Fibroblast of the aortic adventitia (primary cell): ENCODE measurements around the gene SHB. TPM values are rescaled to one million over a fixed set of nuclear protein-coding genes. Genes with fewer than 3 reads are reported as not detected.

ENCODE experiments used
- DNase-seq: peaks from one replicate; pipeline ENCODE4 v3.0.0-alpha.2; 2010; ENCODE audit warnings: low read depth
- H3K4me3 ChIP-seq: 2 replicates; pipeline ENCODE4 v1.5.1; 2011; ENCODE audit warnings: low read depth, mild to moderate bottlenecking, control low read depth, low read length, moderate library complexity
- CTCF ChIP-seq: IDR thresholded peaks from 2 replicates; pipeline ENCODE4 v1.5.1; 2011; ENCODE audit warnings: mild to moderate bottlenecking, low read length, control low read depth, inconsistent platforms; ENCODE audit not compliant: insufficient read depth
- total RNA-seq: library from RNA; depleted of rRNA; stranded (reverse); fragments of >200 nt; gene quantifications from 2 replicates; pipeline ENCODE4 v1.2.3, GENCODE V29; 2012; ENCODE audit warnings: low replicate concordance

SHB gene
- total RNA-seq, 1 donor, result 26.5 TPM

- H3K4me3 ChIP-seq, result no peak overlapping the region
- no peak for TF ChIP-seq CTCF
- DNase-seq, result peak; percentile 56
Observed at GRCh38 chr9:38082446-38083287, 13.6 kb upstream of the SHB start.

GRCh38 chr9:38081356-38082108 is 12.5 kb upstream of the SHB start:
- DNase-seq, result no peak
- no peak overlapping the region for H3K4me3 ChIP-seq
- TF ChIP-seq CTCF, result no peak

GRCh38 chr9:38079461-38080031 is 10.5 kb upstream of the SHB start:
- no peak for DNase-seq
- TF ChIP-seq CTCF, result no peak
- H3K4me3 ChIP-seq, result no peak overlapping the region

- TF ChIP-seq CTCF, result no peak
- H3K4me3 ChIP-seq, result no peak overlapping the region
- DNase-seq, result no peak
Observed at GRCh38 chr9:38075272-38075671, 6.2 kb upstream of the SHB start.

GRCh38 chr9:38074441-38074961 is 5.5 kb upstream of the SHB start:
- TF ChIP-seq CTCF, result no peak
- DNase-seq, result peak; percentile 37
- no peak overlapping the region for H3K4me3 ChIP-seq

- no peak for DNase-seq
- no peak for TF ChIP-seq CTCF
- H3K4me3 ChIP-seq, result no peak overlapping the region
Observed at GRCh38 chr9:38073882-38074281, 4.9 kb upstream of the SHB start.
